Astrocyte of the cerebellum (primary cell): ENCODE measurements around the gene ORAI1.
"Not testable (repeated sequence)": the region's sequence is repeated elsewhere in the genome, so short reads cannot be mapped to it uniquely, and the experiment has no call there.

Experiments
- DNase-seq: peaks from one replicate; pipeline ENCODE4 v3.0.0-alpha.2; 2011; ENCODE audit warnings: low read depth
- H3K4me3 ChIP-seq: 2 replicates; pipeline ENCODE4 v1.5.1; 2011; ENCODE audit warnings: mild to moderate bottlenecking, low read depth, low read length, moderate library complexity
- in situ Hi-C: cut with HindIII; loops from 2 replicates; pipeline ENCODE4 v1.10.0; 2017; ENCODE audit warnings: low sequenced_read_pairs
- TF ChIP-seq, protein P1 (sequence below): IDR thresholded peaks from 2 replicates; pipeline ENCODE4 v1.5.1; 2012; ENCODE audit warnings: low read length, low read depth, moderate library complexity, mild to moderate bottlenecking; ENCODE audit errors: missing control alignments

The ORAI1 gene

GRCh38 chr12:121678716-121679300 lies 52.5 kb downstream of the ORAI1 start:
- H3K4me3 ChIP-seq, result no peak overlapping the region
- in situ Hi-C loops, result no loop called here
- TF ChIP-seq, protein P1, sequence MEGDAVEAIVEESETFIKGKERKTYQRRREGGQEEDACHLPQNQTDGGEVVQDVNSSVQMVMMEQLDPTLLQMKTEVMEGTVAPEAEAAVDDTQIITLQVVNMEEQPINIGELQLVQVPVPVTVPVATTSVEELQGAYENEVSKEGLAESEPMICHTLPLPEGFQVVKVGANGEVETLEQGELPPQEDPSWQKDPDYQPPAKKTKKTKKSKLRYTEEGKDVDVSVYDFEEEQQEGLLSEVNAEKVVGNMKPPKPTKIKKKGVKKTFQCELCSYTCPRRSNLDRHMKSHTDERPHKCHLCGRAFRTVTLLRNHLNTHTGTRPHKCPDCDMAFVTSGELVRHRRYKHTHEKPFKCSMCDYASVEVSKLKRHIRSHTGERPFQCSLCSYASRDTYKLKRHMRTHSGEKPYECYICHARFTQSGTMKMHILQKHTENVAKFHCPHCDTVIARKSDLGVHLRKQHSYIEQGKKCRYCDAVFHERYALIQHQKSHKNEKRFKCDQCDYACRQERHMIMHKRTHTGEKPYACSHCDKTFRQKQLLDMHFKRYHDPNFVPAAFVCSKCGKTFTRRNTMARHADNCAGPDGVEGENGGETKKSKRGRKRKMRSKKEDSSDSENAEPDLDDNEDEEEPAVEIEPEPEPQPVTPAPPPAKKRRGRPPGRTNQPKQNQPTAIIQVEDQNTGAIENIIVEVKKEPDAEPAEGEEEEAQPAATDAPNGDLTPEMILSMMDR, result no peak
- DNase-seq, result no peak

GRCh38 chr12:121679661-121680197 lies 53.4 kb downstream of the ORAI1 start:
- DNase-seq, H3K4me3 ChIP-seq, in situ Hi-C loops: not testable (repeated sequence)

DNA sequence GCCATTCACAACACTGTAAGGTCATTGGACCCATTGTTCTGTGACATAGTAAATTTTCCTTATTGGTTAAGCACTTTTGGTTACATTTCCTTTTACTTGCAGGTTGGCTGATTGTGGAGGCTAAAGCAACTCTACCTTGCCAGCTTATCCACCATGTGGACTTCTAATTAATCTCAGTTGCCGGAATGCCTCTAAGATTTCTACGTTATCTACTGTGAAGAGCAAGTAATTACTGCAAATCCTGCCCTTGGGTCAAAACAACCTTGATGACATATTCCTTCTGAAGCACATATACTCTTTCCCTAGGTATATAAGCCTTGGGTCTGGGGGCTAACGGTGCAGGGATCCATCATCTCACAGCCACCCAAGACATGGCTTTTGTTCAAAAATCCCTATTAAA lies 62.6 kb downstream of the ORAI1 start:
- H3K4me3 ChIP-seq, result no peak overlapping the region
- no peak for DNase-seq
- TF ChIP-seq, protein P1, result no peak
- in situ Hi-C loops, result no loop called here

GRCh38 chr12:121689430-121689829 lies 63.1 kb downstream of the ORAI1 start:
- TF ChIP-seq, protein P1, result no peak
- H3K4me3 ChIP-seq, result no peak overlapping the region
- in situ Hi-C loops, result no loop called here
- DNase-seq, result no peak
